T-helper 22 cell (primary cell): ENCODE measurements around the gene S100A7.
"Not testable (repeated sequence)": the region's sequence is repeated elsewhere in the genome, so short reads cannot be mapped to it uniquely, and the experiment has no call there.

Experiments used
- DNase-seq: peaks from one replicate; pipeline ENCODE4 v3.0.0-alpha.2; 2020; ENCODE audit warnings: low read depth

Gene S100A7

GRCh38 chr1:153476491-153477093 is 16.1 kb upstream of the S100A7 start:
- no peak for DNase-seq

- DNase-seq = no peak
These were observed 14.8 kb upstream of the S100A7 start for GRCh38 chr1:153475282-153475681.

- DNase-seq = no peak
These were observed 13.9 kb upstream of the S100A7 start for GRCh38 chr1:153474347-153474746.

- no peak for DNase-seq
These were observed 10.3 kb upstream of the S100A7 start for GRCh38 chr1:153470707-153471106.

DNA sequence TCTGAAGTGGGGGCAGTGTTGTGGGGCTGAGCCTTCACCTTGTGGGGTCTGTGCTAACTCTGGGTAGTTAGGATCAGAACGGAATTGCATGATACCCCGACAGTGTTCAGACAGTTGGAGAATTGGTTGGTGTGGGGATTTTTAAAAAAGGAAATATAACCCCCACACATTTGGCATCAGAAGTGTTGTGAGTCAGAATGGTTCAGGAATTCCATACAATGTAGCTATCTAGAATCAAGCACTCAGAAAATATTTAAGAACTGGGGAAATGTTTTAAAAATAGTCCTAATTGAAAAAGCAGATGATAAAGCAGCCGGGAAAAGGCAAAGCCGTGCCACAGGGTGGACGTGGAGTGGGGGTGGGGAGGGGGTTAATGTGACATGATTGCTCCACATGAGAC is 6.5 kb upstream of the S100A7 start:
- no peak for DNase-seq

DNA sequence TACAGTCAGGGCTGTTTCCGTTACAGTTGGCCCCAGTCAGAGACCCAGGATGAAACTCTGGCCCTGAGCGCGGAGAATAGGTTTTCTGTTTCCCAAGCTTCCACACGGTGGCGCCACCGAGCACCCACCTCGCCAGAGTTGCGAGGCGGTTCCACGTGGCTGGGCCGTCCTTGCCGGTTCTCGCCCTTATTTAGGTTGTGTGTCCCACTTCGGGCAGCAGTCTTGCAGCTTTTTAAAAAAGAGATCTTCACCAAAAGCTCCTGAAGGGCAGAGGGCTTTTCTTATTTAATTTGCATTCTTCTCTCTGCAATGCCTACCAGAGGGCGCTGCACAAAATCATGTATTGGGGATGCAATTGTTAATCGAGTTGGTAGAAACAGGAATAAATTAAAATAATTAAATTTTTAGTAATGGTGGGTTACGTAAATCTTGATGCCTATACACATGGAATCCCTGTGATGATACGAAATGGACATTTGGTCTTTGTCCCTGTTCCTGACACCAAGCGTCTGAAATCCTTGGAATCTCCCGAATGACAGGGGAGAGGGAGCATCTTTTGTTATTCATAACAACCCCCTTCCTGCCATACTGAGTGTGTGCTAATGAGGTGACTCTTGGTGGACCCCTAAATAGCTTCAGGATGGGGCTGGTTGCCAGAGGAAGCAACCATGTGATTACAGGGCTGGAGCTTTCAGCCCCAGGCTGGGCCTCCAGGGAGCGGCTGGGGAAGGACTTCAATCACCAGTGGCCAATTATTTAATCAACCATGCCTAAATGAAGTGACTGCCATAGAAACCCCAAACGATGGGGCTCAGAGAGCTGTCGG is 5.6 kb upstream of the S100A7 start:
- DNase-seq = peak; percentile 13

GRCh38 chr1:153462741-153463140 is 2.3 kb upstream of the S100A7 start:
- DNase-seq = not testable (repeated sequence)

DNA sequence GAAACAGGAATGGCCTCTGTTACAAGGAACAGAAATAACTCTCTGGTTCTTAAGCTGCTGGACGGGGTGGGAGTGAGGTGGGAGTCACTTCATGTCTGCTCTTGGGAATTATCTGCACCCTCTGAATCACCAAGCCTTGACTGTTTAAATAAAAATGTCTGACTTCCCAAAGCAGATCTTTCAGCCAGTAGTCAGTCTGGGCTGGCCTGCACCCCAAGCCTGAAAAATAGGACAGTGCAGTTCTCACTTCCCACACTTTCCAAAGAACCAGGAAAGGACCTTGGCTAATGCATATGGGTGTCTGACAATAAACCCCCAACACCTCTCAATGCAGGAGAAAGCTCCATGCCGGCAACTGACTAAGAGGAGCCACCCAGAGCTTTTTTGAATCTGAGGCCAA is 796 bp downstream of the S100A7 start:
- no peak for DNase-seq

DNA sequence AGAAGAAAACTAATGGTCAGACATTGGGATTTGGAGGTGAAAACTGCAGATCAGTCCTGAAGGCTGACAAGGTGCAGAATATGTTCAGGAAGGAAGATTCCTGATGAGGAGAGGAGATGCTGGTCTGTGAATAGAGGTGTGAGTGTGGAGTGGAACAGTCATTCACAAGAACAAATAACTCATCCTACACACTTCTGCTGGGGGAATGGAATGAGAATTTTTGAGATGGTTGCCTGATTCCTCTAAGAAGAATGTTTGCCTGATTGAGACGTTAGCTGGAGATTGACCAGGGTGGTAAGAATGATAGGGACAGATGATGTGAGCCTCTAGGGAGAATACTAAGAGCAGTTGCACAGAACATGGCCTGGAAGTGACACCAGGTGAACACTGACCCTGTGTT is 4.1 kb downstream of the S100A7 start:
- no peak for DNase-seq

DNA sequence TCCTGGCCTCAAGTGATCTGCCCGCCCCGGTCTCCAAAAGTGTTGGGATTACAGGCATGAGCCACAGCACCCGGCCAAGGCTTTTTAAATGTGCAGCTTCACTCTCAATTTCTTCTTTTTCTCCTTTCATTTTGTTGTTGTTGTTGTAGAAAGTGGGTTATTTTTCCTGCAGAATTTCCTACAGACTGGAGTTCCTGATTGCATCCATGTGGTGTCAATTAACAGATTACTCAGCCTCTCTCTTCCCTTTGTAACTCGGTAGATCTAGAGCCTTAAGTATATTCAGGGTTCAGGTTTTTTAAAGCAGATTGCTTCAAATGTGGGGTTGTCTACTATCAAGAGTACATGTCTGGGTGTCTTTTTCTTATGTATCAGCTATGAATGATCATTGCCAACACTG is 11.6 kb downstream of the S100A7 start:
- DNase-seq = not testable (repeated sequence)

DNA sequence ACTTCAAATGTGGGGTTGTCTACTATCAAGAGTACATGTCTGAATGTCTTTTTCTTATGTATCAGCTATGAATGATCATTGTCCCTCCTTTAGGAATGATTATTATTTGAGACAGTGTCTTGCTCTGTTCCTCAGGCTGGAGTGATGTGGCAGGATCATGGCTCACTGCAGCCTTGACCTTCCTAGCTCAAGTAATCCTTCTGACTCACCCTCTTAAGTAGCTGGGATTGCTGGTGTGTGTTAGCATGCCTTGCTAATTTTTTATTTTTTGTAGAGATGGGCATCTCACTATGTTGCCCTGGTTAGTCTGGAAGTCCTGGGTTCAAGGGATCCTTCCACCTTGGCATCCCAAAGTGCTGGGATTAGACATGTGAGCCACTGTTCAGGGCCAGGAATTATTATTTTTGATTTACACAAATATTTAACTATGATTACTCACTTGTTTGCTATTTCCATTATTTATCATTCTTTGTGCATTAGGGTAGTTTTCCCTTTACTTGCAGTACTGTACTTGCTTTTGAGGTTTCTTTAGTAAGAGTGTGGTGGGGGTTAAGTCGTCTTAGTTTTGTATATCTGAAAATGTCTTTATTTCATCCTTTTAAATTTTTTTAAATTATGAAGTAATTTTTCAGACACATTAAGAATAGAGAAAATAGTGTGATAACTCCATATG is 12.8 kb downstream of the S100A7 start:
- DNase-seq = no peak

DNA sequence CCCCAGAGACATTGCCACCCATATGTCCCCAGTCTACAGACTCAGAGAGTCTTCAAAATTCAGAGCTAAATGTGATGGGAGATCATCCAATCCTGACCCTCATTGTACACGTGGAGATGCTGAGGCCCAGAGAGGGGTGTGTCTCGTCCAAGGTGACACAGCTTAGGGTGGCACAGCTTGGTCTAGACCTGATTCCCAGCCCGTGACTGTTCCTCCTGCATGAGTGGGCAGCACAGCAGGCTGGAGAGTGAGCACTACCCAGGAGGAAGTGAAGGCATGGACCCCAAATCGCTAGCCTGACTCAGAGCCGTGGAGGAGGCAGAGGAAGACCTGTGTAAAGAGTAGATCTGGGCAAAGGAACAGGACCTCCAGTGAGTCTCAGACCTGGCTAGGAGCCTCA is 16.4 kb downstream of the S100A7 start:
- no peak for DNase-seq

- no peak for DNase-seq
These were observed 17.0 kb downstream of the S100A7 start for GRCh38 chr1:153443486-153443885.

- no peak for DNase-seq
These were observed 19.2 kb downstream of the S100A7 start for GRCh38 chr1:153441238-153441755.

GRCh38 chr1:153439273-153439672 is 21.2 kb downstream of the S100A7 start:
- no peak for DNase-seq

DNA sequence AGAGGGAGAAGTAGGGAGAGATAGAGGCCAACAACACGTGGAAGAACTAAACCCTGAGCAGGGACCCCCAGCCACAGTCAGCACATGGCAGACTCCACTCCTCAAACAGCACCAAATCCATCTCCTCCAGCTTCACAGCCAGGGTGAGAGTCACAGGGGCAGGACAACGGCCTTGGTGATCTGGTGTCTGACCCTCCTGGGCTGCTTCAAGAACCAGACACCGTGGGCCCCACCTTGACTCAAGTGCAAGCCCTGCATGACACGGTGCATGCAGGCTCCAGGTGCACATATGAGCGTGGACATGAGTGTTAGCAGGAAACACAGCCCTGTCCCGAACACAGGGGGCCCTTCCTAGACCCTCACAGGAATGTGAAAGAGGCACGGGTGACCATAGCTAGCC is 21.9 kb downstream of the S100A7 start:
- DNase-seq = no peak

DNA sequence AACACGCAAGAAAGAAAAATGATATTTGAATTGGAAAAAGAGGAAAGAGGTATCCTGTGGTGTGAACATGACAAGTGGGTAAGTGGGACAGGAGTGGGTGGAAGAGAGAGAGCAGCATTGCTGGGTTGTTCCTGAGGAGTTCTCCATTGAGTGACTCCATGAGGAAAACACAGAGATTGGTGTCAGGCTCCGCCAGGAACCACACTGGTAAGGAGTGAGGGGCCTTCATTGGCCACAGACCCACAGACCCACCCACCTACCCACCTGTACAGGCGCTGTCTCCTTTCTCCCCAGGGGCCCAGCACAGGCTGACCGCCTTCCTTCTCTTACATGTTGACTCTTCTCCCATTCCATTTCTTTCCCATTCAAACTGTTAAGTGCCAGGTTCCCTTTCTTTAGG is 23.2 kb downstream of the S100A7 start:
- DNase-seq = no peak

DNA sequence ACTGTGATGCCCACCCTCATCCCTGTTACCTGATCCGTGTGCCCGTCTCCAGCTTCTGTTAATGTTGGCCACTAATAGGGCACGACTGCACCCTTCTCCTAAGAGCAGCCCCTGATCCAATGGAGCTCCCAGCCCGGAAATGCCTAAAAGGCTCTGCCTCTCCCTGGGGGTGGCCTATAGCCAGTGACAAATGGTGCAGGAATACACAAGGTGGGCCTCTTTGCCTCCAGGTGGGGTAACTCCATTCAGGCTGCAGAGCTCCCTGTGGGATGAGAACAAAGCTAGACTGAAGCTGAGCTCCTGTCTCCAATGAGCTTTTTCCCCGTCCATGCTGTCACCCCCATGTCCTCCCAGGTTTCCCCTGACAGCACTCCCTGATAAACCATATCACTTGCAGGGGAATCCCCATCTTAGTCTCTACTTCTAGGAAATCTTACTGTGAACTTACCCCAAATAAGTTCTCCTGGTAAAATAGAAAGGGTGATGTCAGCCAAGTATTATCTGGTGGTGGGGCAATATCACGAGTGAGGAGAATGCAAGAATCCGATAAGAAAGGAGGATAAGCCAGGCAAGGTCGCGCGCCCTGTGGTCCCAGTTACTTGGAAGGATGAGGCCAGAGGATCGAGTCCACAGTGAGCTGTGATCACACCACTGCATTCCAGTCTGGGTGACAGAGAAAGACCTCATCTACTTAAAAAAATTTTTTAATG is 25.6 kb downstream of the S100A7 start:
- no peak for DNase-seq

GRCh38 chr1:153432874-153433681 is 27.4 kb downstream of the S100A7 start:
- DNase-seq = no peak

GRCh38 chr1:153431928-153432327 is 28.5 kb downstream of the S100A7 start:
- no peak for DNase-seq

- no peak for DNase-seq
These were observed 29.0 kb downstream of the S100A7 start for GRCh38 chr1:153431427-153431826.

DNA sequence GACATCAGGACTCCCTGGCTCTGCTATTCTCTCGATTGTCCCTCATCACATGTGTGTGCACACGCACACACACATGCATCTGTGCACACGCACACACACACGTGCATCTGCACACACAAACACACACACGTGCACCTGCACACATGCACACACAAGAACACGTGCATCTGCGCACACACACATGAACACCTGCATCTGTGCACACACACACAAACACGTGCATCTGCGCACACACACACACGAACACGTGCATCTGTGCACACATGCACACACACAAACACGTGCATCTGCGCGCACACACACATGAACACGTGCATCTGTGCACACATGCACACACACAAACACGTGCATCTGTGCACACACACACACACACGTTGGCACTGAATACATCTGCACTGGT is 29.4 kb downstream of the S100A7 start:
- no peak for DNase-seq
